T1000 (cell line): ENCODE measurements around the gene FRMD4A.

Source experiments
- DNase-seq: peaks from one replicate; lab custom pipeline; 2025; ENCODE audit warnings: mixed read lengths; lab: John Stamatoyannopoulos, UW

Gene FRMD4A

DNA sequence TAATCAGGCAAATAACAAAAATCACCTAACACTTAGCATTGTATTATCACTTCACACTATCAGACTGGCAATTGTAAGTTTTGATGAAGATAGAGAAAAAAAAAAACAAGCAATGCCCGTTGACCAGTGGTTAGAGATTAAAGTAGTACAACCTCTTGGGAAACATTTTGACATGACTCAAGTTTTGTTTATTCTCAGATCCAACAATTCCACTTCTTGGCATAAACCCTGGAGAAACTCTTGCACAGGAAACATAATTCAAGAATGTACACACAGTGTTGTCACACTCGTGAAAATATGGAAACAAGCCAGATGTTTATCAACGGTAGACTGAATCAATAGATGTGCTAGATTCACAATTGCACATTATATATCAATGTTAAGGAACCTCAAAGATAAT, 37.2 kb downstream of the FRMD4A start:
- no peak for DNase-seq

DNA sequence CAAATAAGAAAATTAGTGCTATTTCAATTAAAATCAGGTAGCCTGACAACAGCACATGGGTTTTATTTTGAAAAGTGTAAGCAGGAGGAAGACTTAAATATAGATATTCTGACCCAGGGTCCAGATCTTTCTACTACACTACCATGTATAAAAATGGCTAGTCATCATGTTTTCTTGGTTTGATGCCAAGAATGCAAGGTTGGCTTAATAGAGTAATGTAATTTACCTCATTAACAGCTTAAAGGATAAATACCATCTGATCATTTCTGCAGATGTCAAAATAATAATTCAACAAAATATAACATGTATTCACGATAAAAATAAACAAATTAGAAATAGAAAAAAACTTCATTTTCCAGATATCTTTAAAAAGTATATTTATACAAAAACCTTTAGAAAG, 39.4 kb downstream of the FRMD4A start:
- DNase-seq: no peak

DNA sequence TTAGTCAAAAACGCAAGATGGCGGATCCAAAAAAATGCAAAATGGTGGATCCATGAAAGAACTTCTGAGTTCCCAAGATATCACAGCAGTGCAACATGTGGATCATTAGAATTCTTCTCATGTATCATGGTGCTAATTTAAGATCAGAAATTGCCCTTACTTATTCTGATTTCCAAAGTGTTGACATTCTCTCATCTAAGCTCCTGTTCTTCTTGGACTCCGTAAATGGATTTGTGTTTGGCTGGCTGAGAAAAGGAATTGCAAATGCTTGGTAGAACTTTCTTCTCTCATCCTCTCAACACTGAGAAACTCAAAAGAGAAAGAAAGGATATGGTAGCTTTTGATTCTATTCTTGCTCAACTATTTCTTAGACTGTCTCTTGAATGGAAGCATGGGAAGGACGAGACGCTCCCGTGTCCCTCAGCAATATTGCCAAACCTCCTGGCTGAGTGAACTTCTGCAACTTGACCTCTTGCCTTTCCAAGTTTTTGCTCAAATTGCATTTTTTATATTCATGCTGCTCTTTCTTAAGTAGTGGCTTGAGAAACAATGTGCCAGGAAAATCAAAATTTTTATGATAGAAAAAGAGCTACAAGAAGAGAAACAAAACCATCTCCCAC, 44.7 kb downstream of the FRMD4A start:
- no peak for DNase-seq

DNA sequence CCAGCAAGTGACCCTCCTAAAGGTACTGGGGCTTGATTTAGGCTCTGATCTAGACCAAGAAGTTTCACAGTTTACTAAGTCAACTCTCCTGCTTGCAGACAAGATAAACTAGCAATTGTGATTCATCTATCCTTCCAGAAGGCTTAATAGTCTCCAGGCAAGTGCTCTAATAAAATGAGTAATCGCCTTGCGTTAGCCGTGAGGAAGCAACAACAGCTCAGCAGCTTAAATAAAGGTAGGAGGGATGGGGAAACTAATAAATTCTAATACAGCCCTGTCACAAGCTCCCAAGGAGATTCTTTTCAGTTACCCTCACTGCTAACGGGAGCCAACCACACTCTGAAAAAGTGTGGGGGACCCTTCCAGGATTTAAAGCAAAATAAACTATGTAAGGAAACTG, 48.4 kb downstream of the FRMD4A start:
- DNase-seq: peak; percentile 96

DNA sequence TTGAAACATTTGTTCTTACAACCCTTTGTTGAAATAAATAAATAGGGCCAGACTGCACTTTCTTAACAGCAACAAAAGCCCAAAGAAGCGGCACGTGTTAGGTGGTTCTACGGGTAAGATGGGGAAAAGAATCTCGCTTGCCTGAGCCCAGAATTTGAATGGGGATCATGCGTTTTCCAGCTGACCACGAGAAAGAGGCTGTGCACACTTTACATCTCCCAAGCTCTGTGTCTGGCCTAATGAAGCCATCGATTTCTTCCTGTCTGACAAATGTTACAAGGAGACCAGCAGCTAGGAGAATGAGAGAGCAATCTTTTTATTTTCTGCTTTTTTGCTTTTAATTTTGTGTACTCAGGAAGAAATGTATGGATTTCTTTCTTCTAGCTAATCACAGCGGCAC, 52.2 kb downstream of the FRMD4A start:
- DNase-seq: no peak

DNA sequence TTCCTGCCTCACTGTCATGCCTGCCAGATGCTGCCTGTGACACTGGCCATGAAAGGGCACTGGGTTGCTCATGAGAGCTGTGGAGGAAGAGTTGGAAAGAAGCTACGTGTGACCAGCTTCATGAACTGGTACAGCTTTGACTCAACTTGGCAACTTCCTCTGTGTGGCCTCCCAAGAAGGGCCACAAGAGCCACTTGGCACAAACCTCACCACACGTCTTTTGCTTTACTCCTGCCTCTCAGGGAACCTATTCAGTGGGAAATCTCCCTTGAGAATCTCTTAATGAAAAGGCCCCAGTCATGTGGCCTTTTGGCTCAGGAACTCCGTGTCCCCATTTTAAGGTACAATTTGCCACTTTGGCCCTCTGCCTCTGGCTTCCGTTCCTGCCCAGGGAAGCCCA, 54.5 kb downstream of the FRMD4A start:
- no peak for DNase-seq

DNA sequence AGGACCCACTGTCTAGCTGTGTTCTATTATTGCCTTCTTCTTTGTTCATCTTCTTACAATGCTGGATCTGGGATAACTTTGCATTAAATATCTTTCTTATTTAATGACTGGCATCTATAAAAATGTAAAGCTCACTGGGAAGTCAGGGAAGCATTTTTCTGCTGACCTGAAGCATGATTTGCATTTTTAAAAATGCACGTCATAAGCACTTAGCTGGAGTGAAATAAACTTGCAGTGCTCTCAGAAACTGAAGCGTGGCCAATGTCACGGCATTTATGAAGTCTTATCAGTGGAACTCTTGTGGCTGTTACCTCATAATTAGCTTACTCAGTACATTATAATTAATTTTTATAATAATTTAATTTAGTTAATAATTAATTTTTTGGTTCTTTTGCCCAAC, 59.1 kb downstream of the FRMD4A start:
- no peak for DNase-seq

DNA sequence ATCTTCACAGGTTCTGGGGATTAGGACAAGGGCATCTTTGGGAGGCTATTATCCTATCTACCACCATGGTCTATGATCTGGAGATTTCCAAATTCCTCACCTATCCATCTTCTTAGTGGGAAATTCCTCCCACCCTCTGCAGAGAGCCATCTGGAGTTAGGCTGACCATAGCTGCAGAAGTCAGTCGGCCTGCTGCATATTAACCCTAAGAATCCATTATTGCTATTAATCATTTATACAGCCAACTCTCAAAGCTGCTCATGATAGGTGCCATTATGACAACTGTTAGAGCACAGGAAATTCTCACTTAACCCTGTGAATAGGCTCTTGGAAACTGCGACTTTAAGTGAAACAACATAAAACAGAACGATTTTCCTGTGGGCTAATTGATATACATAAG, 60.4 kb downstream of the FRMD4A start:
- DNase-seq: no peak

DNA sequence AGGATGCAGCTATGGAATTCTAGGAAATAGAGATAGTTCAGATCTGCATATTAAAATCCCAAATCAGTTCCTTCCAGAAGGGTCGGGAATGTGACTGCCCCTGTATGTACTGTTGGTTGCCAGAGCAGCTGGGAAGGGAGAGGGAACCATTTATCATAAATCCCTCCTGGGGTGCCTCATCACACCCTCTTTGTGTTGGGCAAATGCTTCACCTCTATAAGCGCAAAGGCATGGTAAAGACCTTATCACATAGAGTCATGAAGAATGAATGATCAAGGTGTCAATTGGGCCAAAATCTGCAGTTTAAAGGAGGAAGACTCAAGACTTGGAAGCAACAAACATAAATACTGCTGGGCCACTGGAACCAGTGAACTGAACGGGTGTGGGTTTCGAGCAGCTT, 65.0 kb downstream of the FRMD4A start:
- DNase-seq: no peak

DNA sequence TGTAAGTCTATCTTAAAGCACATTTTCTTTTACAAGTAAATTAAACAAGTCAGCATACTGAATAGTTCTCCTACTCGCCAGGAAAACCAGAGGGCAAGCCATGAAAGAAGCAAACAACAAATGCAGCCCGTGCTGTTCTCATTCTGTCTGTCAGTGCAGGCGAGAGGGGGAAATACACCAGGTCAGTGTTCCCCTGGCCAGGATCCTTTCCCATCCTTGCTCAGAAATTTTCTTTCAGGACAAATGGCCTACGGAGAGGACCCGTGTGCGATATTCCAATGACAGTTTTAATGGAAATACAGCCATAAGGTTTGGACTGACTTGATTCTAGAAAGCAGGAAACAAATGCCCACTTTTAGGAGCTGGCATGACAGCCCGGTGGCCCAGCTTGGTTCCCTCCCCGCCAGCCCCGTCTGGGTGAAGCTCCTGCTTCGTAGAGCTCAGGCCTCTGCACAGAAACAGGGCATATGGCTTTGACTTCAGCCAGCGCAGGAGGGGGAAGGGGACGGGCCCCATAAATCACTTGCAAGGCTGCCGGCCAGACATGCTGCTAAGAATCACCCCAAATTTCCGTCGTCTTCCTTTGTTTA, 67.8 kb downstream of the FRMD4A start:
- DNase-seq: no peak

DNA sequence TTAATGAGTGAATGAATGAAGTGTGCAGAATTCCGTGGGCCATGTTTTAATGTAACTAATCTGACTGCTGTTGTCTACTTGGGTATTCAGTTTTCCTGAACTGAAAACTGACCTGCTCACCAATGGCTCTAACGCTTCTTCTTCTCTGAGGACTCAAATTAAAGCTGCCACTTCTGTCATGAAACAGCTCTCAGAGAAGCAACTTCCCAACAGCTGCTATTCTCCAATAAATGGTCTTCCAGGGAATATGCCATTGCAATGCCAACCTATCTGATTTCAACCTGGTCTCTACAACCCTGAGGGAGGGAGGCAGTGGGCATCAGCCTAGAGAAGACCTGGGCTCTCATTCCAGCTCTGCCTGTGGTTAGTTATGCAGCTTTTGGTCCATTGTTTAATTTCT, 69.4 kb downstream of the FRMD4A start:
- no peak for DNase-seq

DNA sequence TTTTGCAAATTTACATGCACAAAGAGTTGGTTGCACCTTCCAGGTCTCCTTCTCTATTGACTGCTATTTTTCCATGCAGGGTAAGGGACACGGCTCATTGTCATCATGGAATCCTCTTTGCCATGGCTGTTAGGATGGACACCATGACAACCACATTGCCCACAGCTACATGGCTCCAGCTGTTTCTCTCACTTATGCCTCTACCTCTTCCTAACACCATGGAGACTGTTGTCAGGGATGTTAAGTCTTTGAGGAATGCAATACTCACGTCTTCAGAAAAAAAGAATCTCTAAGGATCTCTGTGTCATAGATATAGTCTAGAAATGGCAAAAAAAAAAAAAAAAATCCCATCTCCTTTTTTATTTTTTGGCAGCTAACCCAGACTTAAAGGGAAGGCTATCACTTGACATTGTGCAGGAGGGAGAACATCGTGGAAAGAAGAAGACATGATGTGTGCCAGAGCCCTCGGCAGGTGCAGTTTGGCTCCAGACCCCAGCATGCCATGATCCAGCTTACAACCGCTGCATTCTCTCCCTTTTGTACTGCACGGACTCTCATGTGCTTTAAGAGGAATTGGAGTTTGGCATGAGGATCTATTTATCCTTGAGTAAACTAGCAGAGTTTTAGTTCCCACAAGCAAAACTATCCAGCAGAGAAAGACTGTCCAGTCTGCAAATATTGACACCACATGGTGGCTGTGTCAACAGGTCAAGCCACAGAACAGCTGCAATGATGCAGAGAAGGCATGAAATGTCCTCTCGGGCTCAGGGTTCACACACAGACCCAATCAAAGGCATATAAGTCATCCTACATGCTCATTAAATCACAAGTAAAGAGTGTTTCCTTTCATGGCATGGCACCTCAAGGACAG, 70.8 kb downstream of the FRMD4A start:
- DNase-seq: no peak

DNA sequence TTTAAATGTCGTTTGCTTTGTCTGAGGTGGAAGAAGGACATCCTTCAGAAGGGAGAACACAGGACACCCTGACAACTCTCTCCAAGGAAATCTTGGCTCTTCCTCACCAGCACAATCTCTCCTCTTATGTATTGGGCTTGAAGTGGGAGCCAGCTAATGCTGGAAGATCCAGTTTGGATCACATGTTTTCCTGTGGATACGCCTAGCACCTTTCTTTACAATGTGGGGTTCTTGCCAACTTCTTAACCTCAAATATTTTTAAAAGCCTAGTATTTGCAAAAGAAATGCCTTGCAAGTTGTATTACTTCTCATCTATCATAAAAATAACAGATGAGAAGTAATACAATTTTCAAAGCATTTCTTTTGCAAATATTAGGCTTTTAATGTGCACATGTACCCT, 76.4 kb downstream of the FRMD4A start:
- DNase-seq: no peak

DNA sequence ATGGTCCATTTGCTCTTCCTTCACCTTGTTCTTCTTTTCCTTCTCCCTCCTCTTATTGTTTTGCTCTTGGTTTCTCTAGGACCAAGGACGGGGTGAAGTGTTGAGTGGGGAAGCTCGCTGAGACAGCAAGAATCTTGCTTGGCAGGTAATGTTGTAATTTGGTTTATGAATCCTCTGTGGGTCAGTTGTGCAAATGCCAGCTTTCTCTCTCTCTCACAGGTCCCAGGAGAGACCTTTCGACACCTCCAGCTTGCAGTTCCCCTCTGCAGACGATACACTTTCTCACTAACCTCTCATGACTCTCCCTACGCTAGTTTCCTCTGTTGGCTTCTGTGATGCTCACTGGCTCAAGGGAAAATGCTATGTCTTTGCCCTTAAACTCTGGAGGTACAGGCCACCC, 77.0 kb downstream of the FRMD4A start:
- no peak for DNase-seq

DNA sequence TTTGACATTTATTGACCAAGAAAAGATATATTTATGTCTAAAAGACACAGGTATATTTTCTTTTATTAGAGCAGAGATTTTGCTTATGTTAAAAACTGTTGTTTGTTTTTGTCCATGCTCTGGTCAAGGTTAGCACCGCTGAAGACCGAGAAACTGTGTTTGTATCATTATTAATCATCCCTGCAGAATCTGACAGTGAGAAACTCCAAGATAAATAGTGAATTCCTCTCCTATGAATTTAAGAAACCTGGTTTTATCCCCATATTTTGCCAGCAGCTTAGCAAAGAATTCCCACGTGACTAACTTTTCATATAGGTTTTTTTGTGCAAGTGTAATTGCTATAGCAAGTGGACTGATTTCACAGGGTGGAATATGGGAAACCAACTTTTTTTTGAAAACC, 77.6 kb downstream of the FRMD4A start:
- no peak for DNase-seq

DNA sequence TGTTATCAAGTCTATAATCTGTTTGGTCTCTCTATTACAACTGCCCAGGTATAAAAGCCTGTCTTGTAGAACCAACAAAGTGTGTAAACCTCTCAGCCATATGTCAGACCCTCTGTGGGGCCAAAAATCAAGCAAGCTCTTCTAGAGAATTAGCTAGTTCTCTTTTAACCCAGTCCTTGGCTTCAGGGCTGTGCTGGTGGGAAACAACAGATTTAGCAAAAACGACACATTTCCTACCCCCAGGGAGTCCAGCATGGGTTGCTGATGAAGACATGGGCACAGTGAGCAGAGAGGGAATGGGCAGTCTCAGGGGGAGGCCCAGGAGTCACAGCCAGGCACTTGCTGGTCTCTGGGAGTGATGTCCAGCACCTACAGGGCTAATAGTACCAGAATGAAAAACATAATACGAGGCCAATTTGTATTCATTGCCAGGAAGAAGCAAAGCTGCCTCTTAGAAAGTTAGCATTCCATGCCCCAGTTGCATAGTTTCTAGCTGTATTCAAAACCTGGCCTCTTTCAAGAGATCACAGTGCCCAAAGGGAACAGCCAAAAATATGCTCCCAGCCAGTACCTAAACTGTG, 80.1 kb downstream of the FRMD4A start:
- no peak for DNase-seq

DNA sequence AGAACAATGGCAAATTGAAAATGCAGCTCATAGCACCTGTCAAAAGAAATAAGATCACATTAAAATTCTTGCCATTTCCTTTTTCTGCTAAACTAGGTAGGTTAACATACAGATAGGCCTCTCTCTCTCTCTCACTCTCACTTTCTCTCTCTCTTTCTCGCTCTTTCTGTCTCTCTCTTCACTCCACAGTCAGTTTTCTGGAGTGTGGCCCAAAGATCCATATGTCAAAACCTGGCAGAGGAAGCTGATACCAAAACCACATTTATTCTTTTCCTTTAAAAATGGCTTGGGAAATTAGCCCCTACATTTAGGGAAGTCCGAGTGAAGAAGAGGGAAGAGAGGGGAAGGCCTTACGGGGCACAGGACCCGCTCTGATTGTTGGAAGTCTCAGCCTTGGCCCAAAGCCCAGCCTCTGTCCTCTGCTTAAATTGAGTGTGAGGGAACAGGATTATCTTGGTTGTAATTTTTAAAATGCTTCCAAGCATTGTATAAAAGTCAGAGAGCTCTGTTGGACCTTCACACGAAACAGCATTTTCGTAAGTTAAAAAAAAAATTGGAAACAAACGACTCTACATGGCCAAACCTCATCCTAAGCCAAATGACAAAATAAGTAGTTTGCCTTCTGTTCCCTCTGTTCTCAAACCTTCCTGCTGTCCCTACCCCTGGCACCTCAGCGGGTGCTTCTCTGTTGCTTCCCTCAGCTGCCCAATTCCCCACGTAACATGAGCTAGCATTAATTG, 83.2 kb downstream of the FRMD4A start:
- no peak for DNase-seq

DNA sequence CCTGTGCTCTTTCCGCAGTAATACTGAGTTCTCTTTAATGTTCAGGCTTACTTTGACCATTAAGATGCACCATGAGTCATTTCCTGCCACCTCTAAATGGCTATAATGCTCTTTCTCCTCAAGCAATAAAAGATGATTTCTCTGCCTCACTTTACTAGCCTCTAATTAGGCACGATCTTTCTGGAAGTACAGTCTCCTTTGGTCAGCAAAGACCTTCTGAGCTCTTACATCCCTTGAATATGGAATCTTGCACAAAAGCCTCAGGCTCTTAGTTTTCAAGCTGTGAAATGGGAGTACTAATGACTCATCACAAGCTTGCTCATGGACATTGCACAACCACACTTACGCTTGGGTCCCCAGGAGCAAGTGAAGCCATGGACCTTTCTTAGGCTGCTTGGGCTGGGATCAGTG, 85.9 kb downstream of the FRMD4A start:
- peak; percentile 94 for DNase-seq

DNA sequence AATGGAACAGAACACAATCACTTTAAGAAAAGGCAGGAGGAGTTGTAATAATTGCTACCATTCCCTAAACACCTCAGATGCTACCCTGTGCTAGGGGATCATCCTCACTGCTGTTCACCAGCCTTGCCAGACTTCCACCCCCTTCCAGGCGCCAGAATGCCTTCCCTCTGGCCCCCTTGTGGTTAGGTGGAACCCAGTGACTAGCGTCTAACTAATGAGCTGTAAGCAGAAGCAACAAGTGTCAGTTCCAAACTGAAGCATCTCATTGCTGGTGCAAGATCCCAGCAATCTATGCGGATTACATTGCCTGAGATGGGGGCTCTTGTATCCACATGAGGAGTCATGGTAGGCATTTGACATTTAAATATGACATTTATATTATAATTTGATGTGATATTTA, 86.6 kb downstream of the FRMD4A start:
- peak; percentile 78 for DNase-seq

DNA sequence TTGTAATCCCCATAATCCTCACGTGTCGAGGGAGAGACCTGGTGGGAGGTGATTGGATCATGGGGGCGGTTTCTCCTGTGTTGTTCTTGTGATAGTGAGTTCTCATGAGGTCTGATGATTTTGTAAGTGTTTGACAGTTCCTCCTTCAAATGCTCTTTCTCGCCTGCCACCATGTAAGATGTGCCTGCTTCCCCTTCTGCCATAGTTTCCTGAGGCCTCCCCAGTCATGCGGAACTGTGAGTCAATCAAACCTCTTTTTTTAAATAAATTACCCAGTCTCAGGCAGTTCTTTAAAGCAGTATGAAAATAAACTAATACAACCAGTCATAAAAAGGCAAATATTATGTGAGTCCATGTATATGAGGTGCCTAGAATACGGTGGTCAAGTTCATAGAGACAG, 87.5 kb downstream of the FRMD4A start:
- DNase-seq: no peak

DNA sequence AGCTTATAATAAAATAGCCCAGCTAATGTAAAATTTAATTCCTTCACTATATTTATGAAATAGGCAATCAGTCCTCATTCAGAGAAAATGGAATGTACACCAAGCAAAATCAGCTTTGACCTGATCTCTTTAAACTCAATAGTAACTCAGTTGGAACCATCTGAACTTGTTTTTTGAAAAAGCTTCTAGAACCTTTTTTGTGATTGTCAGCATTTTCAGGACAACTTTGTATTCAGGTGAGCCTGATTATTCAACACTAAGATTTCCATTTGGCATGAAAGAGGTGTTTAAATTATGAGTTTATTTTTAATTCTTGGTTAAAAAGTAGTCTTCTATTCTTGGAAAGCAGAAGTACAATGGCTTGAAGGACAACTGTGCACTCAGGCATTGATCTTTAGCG, 89.5 kb downstream of the FRMD4A start:
- DNase-seq: no peak
